Gastrocnemius medialis (tissue), 4 donors: ENCODE results near the gene MMEL1.

Experiments
- CTCF ChIP-seq, 5 experiments: fragments of 450-650 bp in 3 of 5; fragments of 200-600 bp in 2 of 5; sonication (generic) in 2 of 5; IDR thresholded peaks in 4 of 5; conservative IDR thresholded peaks in 1 of 5; 1 replicate in 4 of 5; 2 replicates in 1 of 5; pipeline ENCODE4 v1.5.1; 2016 to 2019; ENCODE audit warnings: antibody characterized with exemption in 5 of 5, mild to moderate bottlenecking in 3 of 5, moderate library complexity in 3 of 5
- POLR2A ChIP-seq, 2 donors: fragments of 450-650 bp; IDR thresholded peaks; one replicate each; pipeline ENCODE4 v1.6.1; 2017; ENCODE audit warnings: antibody characterized with exemption in 2 of 2, mild to moderate bottlenecking in 2 of 2, moderate library complexity in 2 of 2

DNA sequence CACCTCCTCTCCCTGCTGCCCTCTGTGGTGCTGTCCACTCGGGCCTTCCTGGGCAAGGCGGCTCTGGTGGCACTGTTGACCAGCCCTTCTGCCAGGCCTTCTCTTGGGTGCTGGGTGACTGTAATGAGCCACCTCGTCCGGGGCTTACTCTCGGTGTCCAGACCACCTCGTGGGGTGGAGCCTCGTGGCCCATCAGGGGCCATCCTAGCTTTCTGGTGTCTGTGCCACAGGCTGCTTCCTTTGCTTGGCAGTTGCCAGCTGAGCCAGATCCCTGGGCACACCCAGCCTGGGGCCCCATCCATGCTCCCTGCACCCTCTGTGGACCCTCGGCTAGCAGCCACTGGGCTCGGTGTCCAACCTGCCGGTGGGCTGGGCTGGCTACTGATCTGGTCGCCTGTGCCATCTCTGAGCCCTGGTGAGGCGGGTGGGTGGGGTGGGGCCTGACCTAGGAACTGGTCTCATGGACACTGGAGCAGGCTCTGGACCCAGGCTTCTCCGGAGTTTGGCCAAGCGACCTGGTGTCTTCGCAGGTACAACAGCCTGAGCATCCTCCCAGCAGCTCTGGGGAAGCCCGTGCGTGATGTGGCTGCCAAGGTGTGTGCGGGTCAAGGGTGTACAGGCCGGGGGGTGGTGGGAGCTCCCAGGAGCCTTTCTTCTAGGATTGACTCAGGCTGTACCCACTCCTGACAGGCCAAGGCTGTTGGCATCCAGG lies 44.8 kb downstream of the MMEL1 start:
- TF ChIP-seq CTCF (IDR thresholded peaks at IDR 0.05 in 4 of 5, conservative IDR thresholded peaks at IDR 0.05 in 1 of 5) (no peak), POLR2A (IDR thresholded peaks at IDR 0.05) (no peak)
